B cell (primary cell): Measurements from ENCODE around the gene UFSP1. TPM values are rescaled to one million over a fixed set of nuclear protein-coding genes. Genes with fewer than 3 reads are reported as not detected.

Experiments used
- ATAC-seq: fragments of 200-7000 bp; cut with Tn5 transposase; one replicate; pipeline ENCODE4 v1.10.0; 2021; ENCODE audit warnings: low read depth, mild to moderate bottlenecking, moderate number of reproducible peaks, moderate library complexity
- CTCF ChIA-PET: fragments of 350-600 bp; sonication (Branson Sonifier 250); formaldehyde crosslinking; loops from one replicate; lab custom pipeline; 2021; ENCODE audit warnings: antibody characterized with exemption, inconsistent platforms; lab: Charles Lee
- POLR2A ChIA-PET: fragments of 350-600 bp; sonication (Branson Sonifier 250); formaldehyde crosslinking; loops from one replicate; lab custom pipeline; 2021; ENCODE audit warnings: antibody characterized with exemption; lab: Charles Lee
- DNase-seq: peaks from one replicate; pipeline ENCODE4 v3.0.0; 2013
- H2AFZ ChIP-seq: 2 replicates; pipeline ENCODE4 v1.6.1; 2012; ENCODE audit warnings: mild to moderate bottlenecking, low read depth, low read length; ENCODE audit not compliant: insufficient read depth, poor library complexity, severe bottlenecking
- H3K27ac ChIP-seq, 2 donors: 1 replicate in 1 of 2; 2 replicates in 1 of 2; pipeline ENCODE4 v1.5.1; 2012 to 2013; ENCODE audit warnings: low read length in 2 of 2, mild to moderate bottlenecking in 2 of 2, moderate library complexity in 1 of 2
- H3K27me3 ChIP-seq, 4 experiments: fragments of 200-600 bp in 1 of 4; sonication (generic) in 1 of 4; replicated peaks in 1 of 4; 1 replicate in 2 of 4; 2 replicates in 2 of 4; pipeline versions ENCODE4 v1.6.1 to v1.7.0; 2013 to 2016; ENCODE audit warnings: low read length in 3 of 4, mild to moderate bottlenecking in 2 of 4, mixed read lengths in 1 of 4, moderate library complexity in 1 of 4; ENCODE audit not compliant: insufficient read depth in 4 of 4, control insufficient read depth in 3 of 4; ENCODE audit errors: control extremely low read depth in 1 of 4
- H3K36me3 ChIP-seq, 2 experiments: replicated peaks in 1 of 2; 1 replicate in 1 of 2; 2 replicates in 1 of 2; pipeline versions ENCODE4 v1.6.1 to v1.7.1; 2013; ENCODE audit warnings: low read length in 1 of 2; ENCODE audit not compliant: insufficient read depth in 2 of 2, control insufficient read depth in 1 of 2; ENCODE audit errors: control extremely low read depth in 1 of 2, extremely low read depth in 1 of 2
- H3K4me1 ChIP-seq, 2 donors: fragments of 200-600 bp in 1 of 2; sonication (generic) in 1 of 2; 1 replicate in 1 of 2; 2 replicates in 1 of 2; pipeline versions ENCODE4 v1.5.1 to v1.6.1; 2013 to 2017; ENCODE audit warnings: low read length in 2 of 2; ENCODE audit not compliant: control insufficient read depth in 2 of 2, insufficient read depth in 2 of 2
- H3K4me2 ChIP-seq: replicated peaks from 2 replicates; pipeline ENCODE3; 2012; ENCODE audit warnings: mild to moderate bottlenecking, low read depth, low read length; ENCODE audit not compliant: poor library complexity, severe bottlenecking
- H3K4me3 ChIP-seq, 5 experiments: fragments of 200-600 bp in 1 of 5; sonication (generic) in 1 of 5; 1 replicate in 3 of 5; 2 replicates in 2 of 5; pipeline versions ENCODE4 v1.5.1 to v1.7.0; 2011 to 2016; ENCODE audit warnings: low read length in 4 of 5, mild to moderate bottlenecking in 4 of 5, low read depth in 2 of 5, control low read depth in 1 of 5, moderate library complexity in 1 of 5; ENCODE audit not compliant: insufficient read depth in 1 of 5; ENCODE audit errors: control extremely low read depth in 1 of 5, extremely low read depth in 1 of 5
- H3K79me2 ChIP-seq: fragments of 200-600 bp; sonication (generic); one replicate; pipeline ENCODE4 v1.6.0; 2016; ENCODE audit warnings: low read length; ENCODE audit not compliant: control insufficient read depth, insufficient read depth
- H3K9ac ChIP-seq: fragments of 200-600 bp; sonication (generic); 2 replicates; pipeline ENCODE4 v1.6.1; 2017; ENCODE audit warnings: mild to moderate bottlenecking, low read length, moderate library complexity
- H3K9me3 ChIP-seq, 3 donors: one replicate each; pipeline versions ENCODE4 v1.6.1 to v1.7.1; 2013; ENCODE audit warnings: low read length in 2 of 3; ENCODE audit not compliant: control insufficient read depth in 2 of 3, insufficient read depth in 1 of 3; ENCODE audit errors: control extremely low read depth in 1 of 3
- H4K20me1 ChIP-seq: 2 replicates; pipeline ENCODE4 v1.6.0; 2012; ENCODE audit warnings: mild to moderate bottlenecking, low read length; ENCODE audit not compliant: insufficient read depth, control insufficient read depth, poor library complexity, severe bottlenecking
- H3K27ac Mint-ChIP-seq: one replicate; pipeline ENCODE4 v1.8.0; 2021; ENCODE audit warnings: mixed read lengths
- H3K27me3 Mint-ChIP-seq: one replicate; pipeline ENCODE4 v1.8.0; 2021; ENCODE audit warnings: mixed read lengths
- H3K4me1 Mint-ChIP-seq: one replicate; pipeline ENCODE4 v1.8.0; 2021; ENCODE audit warnings: mixed read lengths
- H3K4me3 Mint-ChIP-seq: one replicate; pipeline ENCODE4 v1.8.0; 2021; ENCODE audit warnings: mixed read lengths
- H3K9me3 Mint-ChIP-seq: one replicate; pipeline ENCODE4 v1.8.0; 2022; ENCODE audit warnings: mixed read lengths; ENCODE audit not compliant: insufficient read depth
- EZH2 ChIP-seq: IDR thresholded peaks from 2 replicates; pipeline ENCODE4 v1.6.1; 2012; ENCODE audit warnings: borderline replicate concordance, low read depth, mild to moderate bottlenecking, moderate library complexity, low read length; ENCODE audit not compliant: insufficient read depth, poor library complexity, severe bottlenecking
- WGBS: methylation state at CpG from one replicate; pipeline ENCODE4 v1.1.5; 2013; ENCODE audit warnings: missing lambda C conversion rate; ENCODE audit not compliant: insufficient coverage; 5-methylcytosine and 5-hydroxymethylcytosine counted together
- intact Hi-C: fragments of 100-400 bp; cut with micrococcal nuclease; formaldehyde crosslinking; loops from one replicate; pipeline ENCODE4 v1.10.0; 2022
- polyA plus RNA-seq: library from polyadenylated mRNA; depleted of rRNA; stranded (reverse); fragments of >200 nt; gene quantifications from 2 replicates; pipeline ENCODE4 v1.2.3, GENCODE V29; 2012
- total RNA-seq, 2 donors: library from RNA; stranded (reverse); fragments of 120-200 nt in 1 of 2; gene quantifications; 1 replicate in 1 of 2; 2 replicates in 1 of 2; pipeline versions ENCODE4 v1.2.3 to v1.2.4, GENCODE V29; 2013 to 2022
- TF ChIP-seq, protein P1 (sequence below): fragments of 200-600 bp; IDR thresholded peaks from one replicate; pipeline ENCODE4 v1.8.0; 2022; ENCODE audit warnings: antibody characterized with exemption, mild to moderate bottlenecking

Gene UFSP1
- total and polyA plus RNA-seq, 2 donors (not counting 1 experiment from before 2014, with no cell fraction given), result 3.6 to 4.3 TPM

DNA sequence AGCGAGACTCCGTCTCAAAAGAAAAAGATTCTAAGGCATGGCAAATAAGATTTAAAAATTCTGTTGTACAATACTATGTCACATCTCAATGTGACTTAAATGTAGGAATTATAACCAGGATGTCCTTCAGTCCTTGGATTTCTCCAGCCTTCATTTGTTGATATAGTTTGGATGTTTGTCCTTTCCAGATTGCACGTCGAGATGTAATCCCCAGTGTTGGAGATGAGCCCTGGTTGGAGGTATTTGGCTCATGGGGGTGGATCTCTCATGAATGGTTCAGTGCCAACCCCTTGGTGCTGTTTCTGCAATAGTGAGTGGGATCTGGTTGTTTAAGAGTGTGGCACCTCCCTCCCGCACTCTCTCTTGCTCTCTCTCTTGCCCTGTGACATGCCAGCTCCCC, 19.0 kb upstream of the UFSP1 start:
- no peak for DNase-seq
- Histone ChIP-seq H3K4me1 (no peaks in the 10 kb centered on the region), H3K36me3 (no peaks in the 10 kb centered on the region), H3K79me2 (no peaks in the 10 kb centered on the region), H4K20me1 (no peaks in the 10 kb centered on the region), H3K9ac (no peak overlapping the region), H2AFZ (no peak overlapping the region), H3K27me3 (peaks cover 0 to 6% (median 0%) of the 10 kb centered on the region in 4 experiments), H3K4me2 (no peak overlapping the region), H3K9me3 (peaks cover 0 to 12% (median 0%) of the 10 kb centered on the region in 3 donors), H3K27ac (no peak overlapping the region), H3K4me3 (no peak overlapping the region)
- POLR2A ChIA-PET, result no interaction called here
- no peaks in the 10 kb centered on the region for H3K9me3 Mint-ChIP-seq
- CTCF ChIA-PET, result no interaction called here
- 100% methylated on average over 2 of the region's 5 CpGs for WGBS
- H3K4me3 Mint-ChIP-seq, result no peak overlapping the region
- H3K4me1 Mint-ChIP-seq, result peaks cover 6% of the 10 kb centered on the region
- TF ChIP-seq, protein P1, sequence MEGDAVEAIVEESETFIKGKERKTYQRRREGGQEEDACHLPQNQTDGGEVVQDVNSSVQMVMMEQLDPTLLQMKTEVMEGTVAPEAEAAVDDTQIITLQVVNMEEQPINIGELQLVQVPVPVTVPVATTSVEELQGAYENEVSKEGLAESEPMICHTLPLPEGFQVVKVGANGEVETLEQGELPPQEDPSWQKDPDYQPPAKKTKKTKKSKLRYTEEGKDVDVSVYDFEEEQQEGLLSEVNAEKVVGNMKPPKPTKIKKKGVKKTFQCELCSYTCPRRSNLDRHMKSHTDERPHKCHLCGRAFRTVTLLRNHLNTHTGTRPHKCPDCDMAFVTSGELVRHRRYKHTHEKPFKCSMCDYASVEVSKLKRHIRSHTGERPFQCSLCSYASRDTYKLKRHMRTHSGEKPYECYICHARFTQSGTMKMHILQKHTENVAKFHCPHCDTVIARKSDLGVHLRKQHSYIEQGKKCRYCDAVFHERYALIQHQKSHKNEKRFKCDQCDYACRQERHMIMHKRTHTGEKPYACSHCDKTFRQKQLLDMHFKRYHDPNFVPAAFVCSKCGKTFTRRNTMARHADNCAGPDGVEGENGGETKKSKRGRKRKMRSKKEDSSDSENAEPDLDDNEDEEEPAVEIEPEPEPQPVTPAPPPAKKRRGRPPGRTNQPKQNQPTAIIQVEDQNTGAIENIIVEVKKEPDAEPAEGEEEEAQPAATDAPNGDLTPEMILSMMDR, result no peak
- no peak for TF ChIP-seq EZH2
- peaks cover 9% of the 10 kb centered on the region for H3K27me3 Mint-ChIP-seq
- H3K27ac Mint-ChIP-seq, result no peak overlapping the region
- no peak for ATAC-seq
- intact Hi-C loops, result no loop called here

GRCh38 chr7:100902638-100903037, 13.1 kb upstream of the UFSP1 start:
- Histone ChIP-seq H3K9me3 (peaks cover 0 to 11% (median 0%) of the 10 kb centered on the region in 3 donors), H3K27me3 (peaks cover 0 to 15% (median 4%) of the 10 kb centered on the region in 4 experiments), H3K4me2 (no peak overlapping the region), H3K27ac (no peak overlapping the region), H2AFZ (no peak overlapping the region), H4K20me1 (no peaks in the 10 kb centered on the region), H3K9ac (no peak overlapping the region), H3K36me3 (no peaks in the 10 kb centered on the region), H3K79me2 (no peaks in the 10 kb centered on the region), H3K4me3 (no peak overlapping the region), H3K4me1 (no peaks in the 10 kb centered on the region)
- no peak overlapping the region for H3K27ac Mint-ChIP-seq
- H3K27me3 Mint-ChIP-seq, result peaks cover 22% of the 10 kb centered on the region
- ATAC-seq, result no peak
- intact Hi-C loops, result no loop called here
- no peaks in the 10 kb centered on the region for H3K9me3 Mint-ChIP-seq
- POLR2A ChIA-PET, result interaction anchor here (0.6 kb wide), 2 partner anchors 24 to 157 kb away, joined by 3 to 6 read pairs; no protein-coding TSS in a partner anchor
- TF ChIP-seq, protein P1, result no peak
- TF ChIP-seq EZH2, result no peak
- no CpG with 5 or more reads among the region's 7 CpGs for WGBS
- H3K4me3 Mint-ChIP-seq, result no peak overlapping the region
- CTCF ChIA-PET, result interaction anchor here (0.7 to 1.7 kb wide), 4 partner anchors 8 to 409 kb away, joined by 3 to 7 read pairs (median 4); partner anchors contain the start of gene UFSP1
- DNase-seq, result no peak
- H3K4me1 Mint-ChIP-seq, result no peaks in the 10 kb centered on the region
